GM19240 (cell line): ENCODE measurements around the gene EIF2S2.
A peak's percentile ranks its signal among the peaks of the same experiment; 100 is the strongest.
"Not testable (repeated sequence)": the region's sequence is repeated elsewhere in the genome, so short reads cannot be mapped to it uniquely, and the experiment has no call there.

ENCODE experiments used
- DNase-seq: peaks from one replicate; pipeline ENCODE4 v3.0.0; 2011; ENCODE audit warnings: low spot score; ENCODE audit not compliant: insufficient read length

EIF2S2 gene, protein sequence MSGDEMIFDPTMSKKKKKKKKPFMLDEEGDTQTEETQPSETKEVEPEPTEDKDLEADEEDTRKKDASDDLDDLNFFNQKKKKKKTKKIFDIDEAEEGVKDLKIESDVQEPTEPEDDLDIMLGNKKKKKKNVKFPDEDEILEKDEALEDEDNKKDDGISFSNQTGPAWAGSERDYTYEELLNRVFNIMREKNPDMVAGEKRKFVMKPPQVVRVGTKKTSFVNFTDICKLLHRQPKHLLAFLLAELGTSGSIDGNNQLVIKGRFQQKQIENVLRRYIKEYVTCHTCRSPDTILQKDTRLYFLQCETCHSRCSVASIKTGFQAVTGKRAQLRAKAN

DNA sequence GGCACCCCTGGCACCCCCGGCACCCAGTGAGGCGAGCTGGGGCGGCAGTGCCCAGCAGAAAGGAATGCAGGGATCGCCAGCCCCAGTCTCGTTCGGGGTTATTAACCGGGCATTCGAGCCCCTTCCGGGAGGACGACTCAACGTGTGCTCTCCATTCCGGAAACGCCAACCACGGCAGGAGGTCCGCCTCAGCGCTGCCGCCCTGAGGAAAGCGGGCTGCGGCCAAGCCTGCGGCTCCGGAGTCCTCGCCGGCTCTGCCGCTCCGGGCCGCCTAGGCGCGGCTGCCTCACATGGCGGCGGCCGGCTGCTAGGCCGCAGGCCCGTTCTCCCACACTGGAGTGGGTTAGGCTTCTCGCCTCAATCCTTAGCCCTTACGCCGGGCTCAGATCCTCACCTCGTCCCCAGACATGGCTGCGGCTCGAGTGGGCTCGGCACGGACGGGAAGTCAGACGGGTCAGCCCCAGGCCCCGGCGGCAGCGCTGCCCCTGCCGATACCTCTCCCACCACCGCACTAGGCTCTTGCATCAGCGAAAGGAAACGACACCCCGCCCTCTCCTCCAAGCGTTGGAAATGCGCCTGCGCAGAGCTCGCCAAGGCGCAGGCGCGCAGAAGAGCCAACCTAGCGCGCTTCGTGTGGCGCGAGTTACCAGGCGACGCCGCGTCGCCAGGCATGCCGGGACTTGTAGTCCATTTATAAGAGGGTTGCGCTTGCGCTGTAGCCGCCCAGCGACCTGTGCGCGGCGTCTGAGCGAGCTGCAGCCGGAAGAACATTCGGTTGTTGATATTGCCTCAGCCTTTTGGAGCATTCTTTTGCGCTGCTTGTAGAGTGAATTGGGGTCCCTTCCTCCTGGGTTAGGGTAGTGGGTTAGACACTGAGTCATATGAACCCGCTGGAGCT lies at the start of gene EIF2S2:
Gene EIF2S2, minus strand, starts transcription at position 542 of the 898 bp plus-strand sequence. Its CDS starts 133 bp downstream, at position 409.
- peak; percentile 95 for DNase-seq

DNA sequence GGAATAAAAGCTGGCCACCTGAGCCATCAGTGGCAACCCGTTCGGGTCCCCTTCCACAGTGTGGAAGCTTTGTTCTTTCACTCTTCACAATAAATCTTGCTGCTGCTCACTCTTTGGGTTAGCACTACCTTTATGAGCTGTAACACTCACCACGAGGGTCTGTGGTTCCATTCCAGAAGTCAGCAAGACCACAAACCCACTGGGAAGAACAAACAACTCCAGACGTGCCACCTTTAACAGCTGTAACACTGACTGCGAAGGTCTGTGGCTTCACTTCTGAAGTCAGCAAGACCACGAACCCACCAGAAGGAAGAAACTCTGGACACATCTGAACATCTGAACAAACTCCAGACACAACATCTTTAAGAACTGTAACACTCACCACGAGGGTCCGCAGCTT lies 45.7 kb upstream of the EIF2S2 start:
- DNase-seq, result not testable (repeated sequence)

DNA sequence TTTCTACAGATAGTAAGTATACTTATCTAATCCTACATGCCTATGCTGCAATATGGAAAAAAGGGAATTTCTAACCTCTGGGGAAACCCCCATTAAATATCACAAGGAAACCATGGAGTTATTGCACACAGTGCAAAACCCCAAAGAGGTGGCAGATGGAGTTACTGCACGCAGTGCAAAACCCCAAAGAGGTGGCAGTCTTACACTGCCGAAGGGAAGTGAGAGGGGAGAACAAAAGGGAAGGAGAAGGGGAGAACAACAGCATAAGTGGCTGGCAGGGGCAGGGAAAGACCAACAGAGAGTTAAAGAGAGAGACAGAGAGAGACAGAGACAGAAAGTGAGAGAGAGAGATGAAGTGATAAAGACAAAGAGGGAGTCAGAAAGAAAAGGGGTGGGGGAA lies 43.8 kb upstream of the EIF2S2 start:
- no peak for DNase-seq

DNA sequence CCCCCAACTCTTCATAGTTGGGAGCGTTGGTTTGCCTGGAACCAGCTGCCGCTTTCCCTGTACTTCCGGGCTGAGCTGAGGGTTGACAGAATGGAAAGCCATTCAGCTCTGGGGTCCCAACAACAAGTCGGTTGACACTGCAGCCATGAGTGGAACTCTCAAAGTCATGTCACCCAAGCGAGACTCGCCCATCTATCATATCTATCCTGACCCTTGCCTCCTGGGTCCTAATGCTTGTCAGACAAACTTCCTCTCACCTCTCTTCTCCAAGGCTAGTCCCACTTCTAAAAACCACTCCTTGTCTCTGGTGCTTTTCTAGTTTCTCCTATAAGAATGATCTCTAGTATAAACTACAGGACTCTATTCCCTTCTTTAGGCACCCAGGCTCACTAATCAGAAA lies 41.1 kb upstream of the EIF2S2 start:
- not testable (repeated sequence) for DNase-seq

DNA sequence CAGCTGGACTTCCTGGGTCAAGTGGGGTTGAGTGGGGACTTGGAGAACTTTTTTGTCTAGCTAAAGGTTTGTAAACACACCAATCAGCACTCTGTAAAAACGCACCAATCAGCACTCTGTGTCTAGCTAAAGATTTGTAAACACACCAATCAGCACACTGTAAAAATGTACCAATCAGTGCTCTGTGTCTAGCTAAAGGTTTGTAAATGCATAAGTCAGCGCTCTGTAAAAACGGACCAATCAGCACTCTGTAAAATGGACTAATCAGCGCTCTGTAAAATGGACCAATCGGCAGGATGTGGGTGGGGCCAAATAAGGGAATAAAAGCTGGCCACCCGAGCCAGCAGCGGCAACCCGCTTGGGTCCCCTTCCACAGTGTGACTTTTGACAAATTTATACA lies 40.0 kb upstream of the EIF2S2 start:
- DNase-seq, result not testable (repeated sequence)

DNA sequence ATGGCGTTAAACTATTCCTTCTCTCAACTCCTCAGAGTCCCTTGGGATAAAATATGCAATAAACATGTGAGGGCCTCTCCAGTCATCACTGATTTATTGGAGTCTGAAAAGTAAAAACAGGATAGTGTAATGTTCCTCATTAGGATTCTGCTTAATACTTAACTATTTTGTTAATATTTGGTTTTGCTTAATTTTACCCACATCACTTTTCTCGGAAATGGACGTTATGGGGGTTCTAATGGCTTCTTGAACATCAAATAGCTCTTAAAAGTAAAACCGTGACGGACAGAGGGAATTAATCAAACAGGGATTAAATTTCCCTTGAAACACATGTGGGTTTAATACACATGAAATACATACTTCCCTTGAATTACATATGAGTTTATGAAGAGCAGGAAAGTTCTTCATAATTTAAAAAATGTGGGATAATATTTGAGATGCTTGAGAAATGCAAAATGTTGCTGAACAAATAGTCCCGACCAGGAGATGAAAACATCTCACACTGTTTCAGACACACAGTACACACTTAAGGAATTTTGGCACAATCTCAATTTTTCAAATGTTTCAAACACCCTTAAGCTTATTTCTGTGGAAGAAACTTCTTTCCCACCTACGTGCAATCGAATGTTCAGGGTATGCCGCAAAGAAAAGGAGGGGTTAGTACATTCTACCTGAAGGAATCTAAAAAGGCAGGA lies 38.4 kb upstream of the EIF2S2 start:
- DNase-seq, result no peak

DNA sequence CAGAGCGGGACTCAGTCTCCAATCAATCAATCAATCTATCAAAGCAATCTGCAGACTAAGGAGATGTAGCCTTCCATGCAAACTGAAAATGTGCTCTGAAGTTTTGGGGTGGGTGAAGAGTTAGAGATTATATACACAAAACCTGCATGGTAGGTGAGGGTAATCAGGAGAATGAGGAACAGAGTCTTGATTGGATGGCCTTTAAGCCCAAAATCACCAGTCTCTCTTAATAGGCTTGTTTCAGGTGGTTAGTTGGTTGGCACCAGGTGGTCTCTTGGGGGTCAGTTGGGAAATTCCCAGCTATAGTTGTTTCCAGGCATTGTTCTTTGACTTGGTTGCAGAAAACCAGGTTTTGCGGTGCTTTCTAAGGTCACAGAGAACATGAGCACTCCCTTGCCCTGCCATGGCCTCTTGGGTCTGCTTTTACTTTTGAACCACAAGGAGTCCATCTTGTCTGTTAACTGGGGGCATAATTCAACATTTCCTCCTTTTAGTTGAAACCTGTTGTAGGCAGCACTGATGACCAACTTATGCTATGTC lies 33.3 kb upstream of the EIF2S2 start:
- DNase-seq, result no peak

DNA sequence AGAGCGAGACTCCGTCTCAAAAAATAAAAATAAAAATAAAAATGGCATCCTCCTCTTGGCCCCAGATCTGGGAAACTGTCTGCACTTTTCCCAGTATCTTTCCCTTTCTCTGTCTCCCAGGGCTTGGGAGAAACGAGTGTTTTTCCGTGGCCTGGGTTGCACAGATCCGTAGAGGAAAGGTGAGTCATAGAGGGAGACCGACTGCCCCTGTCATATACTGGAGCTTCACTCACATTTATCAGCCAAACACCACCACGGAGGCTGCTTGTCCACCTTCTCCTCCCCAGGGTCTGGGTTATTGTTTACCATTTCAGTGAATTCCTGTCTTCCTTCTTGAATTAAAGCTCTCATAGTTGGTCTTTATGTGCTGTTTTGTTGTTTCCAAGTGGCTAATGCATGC lies 31.9 kb upstream of the EIF2S2 start:
- no peak for DNase-seq

DNA sequence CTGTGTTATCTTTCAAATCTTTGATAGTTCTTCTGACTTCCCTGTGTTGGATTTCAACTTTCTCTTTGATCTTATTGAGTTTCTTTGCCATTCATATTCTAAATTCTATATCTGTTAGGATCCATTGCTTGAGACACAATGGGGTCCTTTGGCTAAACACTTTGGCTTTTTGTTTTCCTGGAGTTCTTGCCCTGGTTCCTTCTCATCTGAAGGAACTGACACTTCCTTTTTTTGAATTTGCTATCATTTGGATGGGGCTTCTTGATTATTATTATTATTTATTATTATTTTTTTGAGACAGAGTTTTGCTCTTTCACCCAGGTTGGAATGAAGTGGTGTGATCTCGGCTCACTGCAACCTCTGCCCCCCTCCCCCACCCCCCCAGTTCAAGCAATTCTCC lies 30.1 kb upstream of the EIF2S2 start:
- no peak for DNase-seq

DNA sequence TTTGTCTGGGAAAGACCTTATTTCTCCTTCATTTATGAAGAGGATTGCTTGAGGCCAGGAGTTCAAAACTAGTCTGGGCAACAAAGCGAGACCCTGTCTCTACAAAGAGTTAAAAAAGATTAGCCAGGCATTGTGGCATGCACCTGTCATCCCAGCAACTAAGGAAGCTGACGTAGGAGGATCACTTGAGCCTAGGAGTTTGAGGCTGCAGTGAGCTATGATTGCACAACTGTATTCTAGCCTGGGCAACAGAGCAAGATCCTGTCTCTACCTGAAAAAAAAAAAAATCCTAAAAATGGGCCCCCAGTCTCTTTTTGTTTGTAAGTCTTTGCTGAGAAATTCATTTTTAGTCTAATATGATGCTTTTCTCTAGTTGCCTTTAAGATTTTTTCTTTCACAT lies 29.2 kb upstream of the EIF2S2 start:
- no peak for DNase-seq

DNA sequence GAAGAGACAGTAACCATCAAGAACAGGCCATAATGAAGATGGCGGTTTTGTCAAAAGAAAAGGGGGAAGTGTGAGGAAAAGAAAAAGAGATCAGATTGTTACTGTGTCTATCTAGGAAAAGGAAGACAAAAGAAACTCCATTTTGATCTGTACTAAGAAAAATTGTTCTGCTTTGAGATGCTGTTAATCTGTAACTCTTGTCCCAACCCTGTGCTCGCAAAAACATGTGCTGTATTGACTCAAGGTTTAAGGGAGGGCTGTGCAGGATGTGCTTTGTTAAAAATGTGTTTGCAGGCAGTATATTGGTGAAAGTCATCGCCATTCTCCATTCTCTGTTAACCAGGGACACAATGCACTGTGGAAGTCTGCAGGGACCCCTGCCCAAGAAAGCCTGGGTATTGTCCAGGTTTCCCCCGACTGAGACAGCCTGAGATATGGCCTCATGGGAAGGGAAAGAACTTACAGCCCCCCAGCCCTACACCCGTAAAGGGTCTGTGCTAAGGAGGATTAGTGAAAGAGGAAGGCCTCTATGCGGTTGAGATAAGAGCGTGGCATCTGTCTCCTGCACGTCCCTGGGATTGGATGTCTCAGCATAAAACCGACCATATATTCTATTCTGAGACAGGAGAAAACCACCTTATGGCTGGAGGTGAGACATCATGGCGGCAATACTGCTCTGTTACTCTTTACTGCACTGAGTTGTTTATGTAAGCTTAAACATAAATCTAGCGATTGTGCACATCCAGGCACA lies 23.7 kb upstream of the EIF2S2 start:
- not testable (repeated sequence) for DNase-seq

DNA sequence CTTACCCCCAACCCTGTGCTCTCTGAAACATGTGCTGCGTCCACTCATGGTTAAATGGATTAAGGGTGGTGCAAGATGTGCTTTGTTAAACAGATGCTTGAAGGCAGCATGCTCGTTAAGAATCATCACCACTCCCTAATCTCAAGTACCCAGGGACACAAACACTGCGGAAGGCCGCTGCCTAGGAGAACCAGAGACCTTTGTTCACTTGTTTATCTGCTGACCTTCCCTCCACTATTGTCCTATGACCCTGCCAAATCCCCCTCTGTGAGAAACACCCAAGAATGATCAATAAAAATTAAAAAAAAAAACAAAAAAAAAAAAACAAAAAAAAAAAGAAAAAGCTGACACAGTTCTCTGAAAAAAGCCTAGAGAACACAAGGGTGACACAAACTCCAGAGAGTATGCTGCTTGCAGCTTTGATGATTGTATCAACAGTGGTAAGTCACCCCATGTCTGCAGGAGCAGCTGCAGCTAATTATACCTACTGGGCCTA lies 21.4 kb upstream of the EIF2S2 start:
- DNase-seq, result not testable (repeated sequence)

DNA sequence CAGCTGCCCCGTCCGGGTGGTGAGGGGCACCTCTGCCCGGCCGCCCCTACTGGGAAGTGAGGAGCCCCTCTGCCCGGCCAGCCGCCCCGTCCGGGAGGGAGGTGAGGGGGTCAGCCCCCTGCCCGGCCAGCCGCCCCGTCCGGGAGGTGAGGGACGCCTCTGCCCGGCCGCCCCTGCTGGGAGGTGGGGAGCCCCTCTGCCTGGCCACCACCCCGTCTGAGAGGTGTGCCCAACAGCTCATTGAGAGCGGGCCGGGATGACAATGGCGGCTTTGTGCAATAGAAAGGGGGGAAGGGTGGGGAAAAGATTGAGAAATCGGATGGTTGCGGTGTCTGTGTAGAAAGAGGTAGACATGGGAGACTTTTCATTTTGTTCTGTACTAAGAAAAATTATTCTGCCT lies 20.9 kb upstream of the EIF2S2 start:
- not testable (repeated sequence) for DNase-seq

DNA sequence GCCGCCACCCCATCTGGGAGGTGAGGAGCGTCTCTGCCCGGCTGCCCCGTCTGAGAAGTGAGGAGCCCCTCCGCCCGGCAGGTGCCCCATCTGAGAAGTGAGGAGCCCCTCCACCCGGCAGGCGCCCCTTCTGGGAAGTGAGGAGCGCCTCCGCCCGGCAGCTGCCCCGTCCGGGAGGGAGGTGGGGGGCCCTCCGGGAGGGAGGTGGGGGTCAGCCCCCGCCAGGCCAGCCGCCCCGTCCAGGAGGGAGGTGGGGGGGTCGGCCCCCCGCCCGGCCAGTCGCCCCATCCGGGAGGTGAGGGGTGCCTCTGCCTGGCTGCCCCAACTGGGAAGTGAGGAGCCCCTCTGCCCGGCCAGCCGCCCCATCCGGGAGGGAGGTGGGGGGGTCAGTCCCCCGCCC lies 20.4 kb upstream of the EIF2S2 start:
- not testable (repeated sequence) for DNase-seq

DNA sequence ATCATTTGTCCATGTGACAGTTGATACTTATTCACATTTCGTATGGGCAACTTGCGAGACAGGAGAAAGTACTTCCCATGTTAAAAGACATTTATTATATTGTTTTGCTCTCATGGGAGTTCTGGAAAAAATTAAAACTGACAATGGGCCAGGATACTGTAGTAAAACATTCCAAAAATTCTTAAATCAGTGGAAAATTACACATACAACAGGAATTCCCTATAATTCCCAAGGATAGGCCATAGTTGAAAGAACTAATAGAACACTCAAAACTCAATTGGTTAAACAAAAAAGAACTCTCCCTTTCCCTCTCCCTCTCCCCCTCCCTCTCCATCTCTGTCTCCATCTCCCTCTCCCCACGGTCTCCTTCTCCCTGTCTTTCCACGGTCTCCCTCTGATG lies 19.4 kb upstream of the EIF2S2 start:
- no peak for DNase-seq

DNA sequence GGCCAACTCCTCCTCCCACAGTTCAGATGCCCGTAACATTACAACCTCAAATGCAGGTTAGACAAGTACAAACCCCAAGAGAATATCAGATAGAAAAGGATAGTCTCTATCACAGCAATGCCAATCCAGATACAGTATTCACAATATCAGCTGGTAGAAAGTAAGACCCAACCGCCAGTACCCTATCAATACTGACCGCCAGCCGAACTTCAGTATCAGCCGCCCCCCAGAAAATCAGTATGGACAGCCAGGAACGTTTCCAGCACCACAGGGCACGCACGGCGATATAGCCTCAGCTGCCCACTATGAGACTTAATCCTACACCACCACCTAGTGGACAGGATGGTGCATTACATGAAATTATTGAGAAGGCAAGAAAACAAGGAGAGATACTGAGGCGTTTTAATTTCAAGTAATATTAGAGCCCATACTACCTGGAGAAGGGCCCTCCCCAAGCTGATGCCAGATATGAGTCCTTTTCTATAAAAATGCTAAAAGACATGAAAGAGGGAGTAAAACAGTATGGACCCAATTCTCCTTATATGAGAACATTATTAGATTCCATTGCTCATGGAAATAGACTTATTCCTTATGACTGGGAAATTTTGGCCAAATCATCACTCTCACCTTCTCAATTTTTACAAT lies 17.6 kb upstream of the EIF2S2 start:
- peak; percentile 71 for DNase-seq

DNA sequence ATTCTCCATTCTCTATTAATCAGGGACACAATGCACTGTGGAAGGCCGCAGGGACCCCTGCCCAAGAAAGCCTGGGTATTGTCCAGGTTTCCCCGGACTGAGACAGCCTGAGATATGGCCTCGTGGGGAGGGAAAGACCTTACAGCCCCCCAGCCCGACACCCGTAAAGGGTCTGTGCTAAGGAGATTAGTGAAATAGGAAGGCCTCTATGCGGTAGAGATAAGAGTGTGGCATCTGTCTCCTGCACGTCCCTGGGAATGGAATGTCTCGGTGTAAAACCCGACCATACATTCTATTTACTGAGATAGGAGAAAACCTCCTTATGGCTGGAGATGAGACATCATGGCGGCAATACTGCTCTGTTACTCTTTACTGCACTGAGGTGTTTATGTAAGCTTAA lies 15.7 kb upstream of the EIF2S2 start:
- DNase-seq, result no peak

DNA sequence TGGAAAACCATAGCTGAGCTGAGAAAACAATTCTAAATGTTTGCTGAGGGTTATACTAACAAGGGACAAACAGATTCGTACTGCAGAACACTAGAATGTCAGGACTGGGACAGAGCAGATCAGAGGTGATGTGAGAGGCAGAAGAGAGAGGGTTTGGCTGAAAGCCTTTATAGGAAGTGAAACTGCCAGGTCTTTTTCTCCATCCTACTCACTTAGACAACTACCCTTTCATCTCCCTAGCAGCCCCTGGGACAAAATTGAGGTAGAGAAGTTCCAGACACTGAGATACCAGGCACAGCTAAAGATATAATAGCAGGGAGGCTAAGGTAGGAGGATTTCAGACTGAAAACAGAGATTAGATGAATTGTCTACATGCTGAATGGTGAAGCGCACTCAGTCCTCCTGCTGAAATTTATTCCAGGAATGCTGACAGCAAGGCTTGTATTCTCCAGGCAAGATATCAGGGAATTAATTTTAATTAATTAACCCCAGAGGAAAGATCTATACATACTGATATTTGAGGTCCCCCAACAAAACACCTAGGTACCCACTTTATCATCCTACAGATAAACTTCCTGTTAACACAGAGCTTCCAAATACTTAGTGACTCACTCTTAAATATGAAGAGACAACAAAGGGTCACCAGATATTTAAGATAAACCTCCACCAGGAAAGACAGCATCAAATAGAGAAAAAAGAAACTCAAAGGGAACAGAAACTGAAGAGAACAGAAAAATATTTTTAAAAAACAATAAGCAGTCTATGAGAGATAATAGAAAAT lies 12.6 kb upstream of the EIF2S2 start:
- peak; percentile 33 for DNase-seq

DNA sequence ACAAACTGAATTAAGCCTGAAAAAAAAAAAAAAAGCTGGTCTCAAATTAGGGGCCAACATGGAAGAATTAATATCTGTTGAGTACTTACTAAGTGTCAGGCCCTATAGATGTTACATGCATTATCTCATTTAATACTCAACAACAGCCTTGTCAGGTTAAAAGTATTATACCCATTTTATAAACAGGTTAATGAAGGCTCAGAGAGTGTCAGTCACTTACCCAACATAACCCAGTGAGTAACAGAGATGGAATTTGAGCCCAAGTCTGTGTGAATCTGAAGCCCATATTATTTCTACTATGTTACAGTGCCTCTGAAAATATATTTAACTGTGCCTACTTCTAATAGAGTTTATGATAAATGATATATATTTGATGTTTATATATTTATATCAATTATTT lies 11.3 kb upstream of the EIF2S2 start:
- DNase-seq, result no peak
